HG02943 (cell line): Measurements from ENCODE around the gene SYDE1.

Source experiments
- ATAC-seq: cut with Tn5 transposase; IDR thresholded peaks from one replicate; pipeline ENCODE4 v1.9.1; 2021; ENCODE audit warnings: mild to moderate bottlenecking, low read depth, moderate library complexity; ENCODE audit not compliant: unreplicated experiment

SYDE1 gene

DNA sequence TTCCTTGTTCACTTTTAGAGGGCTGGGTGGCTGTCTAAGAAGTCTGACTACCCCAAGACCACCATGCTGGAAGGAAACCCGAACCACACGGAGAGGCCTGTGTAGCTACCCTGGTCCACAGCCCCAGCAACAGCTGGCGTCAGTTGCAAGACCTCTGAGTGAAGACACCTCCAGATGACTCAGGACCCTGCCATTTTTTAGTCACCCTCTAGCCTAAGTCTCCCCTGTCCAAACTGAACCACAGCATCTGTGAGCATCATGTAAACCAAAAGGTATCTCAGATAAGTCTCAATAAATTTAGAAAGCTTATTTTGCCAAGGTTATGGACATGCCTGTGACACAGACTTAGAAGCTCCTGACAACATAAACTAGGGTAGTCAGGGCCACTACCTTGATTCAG is 2.2 kb upstream of the SYDE1 start:
- ATAC-seq: no peak

DNA sequence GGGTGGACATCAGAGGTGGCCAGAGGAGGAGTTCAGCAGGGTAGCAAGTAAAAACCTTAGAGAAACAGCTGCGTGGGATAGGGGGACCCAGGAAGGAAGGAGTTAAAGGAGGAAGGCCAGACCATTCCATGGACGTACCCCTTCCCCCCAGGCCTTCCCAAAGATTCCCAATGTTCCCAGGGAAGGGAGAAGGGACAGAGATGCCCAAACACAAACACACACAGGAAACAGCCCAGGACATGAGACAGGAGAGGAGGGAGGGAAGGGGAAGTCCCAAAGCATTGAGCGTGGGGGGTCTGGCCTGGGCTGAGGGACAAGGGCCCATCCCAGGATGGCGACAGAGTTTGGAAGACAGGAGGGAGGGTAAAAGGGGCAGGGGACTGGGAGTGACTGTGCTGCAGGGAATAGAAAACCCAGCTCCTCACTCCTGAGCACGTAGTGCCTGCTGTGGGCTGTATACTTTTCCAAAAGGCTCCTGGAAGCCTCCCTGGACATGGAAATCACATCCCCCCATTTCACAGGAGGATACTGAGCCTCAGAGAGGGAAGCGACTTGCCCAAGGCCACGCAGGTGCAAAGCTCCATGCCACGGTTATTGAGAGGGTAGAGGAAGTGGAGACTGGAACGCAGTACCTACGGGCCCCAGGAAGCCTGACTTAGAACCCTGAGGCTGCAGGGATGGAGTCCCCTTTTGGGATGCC is 1.1 kb downstream of the SYDE1 start:
- ATAC-seq: no peak

DNA sequence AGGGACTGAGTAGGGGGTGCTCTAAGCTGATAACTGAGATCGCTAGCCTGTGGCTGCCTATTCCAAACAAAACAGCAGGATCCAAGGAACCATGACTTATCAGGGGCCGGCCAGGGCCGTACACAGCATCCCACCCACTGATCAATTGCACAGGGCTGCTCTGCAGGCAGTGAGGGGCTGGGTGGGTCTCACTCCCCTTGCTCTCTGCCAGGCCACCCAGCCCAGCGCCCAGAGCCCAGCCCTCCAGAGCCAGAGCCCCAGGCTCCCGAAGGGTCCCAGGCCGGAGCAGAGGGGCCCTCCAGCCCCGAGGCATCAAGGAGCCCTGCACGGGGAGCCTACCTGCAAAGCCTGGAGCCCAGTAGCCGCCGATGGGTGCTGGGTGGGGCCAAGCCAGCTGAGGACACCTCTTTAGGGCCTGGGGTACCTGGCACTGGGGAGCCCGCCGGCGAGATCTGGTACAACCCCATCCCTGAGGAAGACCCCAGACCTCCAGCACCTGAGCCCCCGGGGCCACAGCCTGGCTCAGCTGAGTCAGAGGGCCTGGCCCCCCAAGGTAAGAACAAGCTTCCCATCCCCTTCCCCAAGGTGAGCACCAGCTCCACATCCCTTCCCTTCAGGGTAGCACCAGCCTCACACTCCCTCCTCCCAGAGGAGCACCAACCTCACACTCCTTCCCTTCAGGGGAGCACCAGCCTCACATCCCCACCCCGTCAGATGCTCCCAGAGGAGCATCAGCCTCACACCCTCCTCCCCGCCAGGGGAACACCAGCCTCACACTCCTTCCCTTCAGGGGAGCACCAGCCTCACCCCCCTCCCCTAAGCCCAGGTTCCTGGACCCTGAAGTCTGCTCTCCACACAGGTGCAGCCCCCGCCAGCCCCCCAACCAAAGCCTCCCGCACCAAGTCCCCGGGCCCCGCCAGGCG is 1.9 kb downstream of the SYDE1 start:
- no peak for ATAC-seq

DNA sequence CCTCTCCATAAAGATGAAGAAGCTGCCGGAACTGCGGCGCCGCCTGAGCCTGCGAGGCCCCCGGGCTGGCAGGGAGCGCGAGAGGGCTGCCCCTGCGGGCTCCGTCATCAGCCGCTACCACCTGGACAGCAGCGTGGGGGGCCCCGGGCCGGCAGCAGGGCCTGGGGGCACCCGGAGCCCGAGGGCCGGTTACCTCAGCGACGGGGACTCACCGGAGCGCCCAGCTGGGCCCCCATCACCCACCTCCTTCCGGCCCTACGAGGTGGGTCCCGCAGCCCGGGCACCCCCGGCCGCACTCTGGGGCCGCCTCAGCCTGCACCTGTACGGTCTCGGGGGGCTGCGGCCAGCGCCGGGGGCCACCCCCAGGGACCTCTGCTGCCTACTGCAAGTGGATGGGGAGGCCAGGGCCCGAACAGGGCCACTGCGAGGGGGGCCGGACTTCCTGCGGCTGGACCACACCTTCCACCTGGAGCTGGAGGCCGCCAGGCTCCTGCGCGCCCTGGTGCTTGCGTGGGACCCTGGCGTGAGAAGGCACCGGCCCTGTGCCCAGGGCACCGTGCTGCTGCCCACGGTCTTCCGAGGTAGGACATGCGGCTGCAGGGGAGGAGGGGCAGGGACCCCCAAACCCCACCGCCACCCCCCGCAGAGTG is 2.7 kb downstream of the SYDE1 start:
- no peak for ATAC-seq

DNA sequence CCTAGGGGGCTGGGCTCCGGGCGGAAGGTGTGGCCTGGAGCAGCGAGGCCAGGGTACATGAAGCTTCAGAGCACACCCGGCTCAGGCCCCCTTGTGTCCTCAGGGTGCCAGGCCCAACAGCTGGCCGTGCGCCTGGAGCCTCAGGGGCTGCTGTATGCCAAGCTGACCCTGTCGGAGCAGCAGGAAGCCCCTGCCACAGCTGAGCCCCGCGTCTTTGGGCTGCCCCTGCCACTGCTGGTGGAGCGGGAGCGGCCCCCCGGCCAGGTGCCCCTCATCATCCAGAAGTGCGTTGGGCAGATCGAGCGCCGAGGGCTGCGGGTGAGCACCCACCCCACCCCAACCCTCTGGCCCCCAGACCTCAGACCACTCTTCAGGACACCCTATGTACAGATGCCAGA is 3.2 kb downstream of the SYDE1 start:
- ATAC-seq: no peak

DNA sequence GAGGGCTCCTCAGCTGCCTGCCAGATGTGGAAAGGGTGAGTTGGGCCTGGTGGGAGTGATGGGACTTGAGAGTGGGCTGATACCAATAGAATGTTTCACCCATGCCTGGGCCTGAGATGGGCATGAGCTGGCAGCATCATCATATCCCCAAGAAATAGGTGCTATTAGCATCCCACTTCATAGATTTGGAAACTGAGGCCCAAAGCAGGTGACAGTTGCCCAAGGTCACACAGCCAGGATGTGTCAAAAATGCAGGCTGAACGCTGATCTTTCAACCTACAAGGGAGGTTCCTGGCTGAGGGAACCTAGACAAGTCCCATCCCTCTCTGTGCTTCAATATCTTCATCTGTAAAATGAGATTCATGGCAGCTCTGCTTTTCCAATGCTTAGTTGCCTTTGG is 4.6 kb downstream of the SYDE1 start:
- no peak for ATAC-seq

DNA sequence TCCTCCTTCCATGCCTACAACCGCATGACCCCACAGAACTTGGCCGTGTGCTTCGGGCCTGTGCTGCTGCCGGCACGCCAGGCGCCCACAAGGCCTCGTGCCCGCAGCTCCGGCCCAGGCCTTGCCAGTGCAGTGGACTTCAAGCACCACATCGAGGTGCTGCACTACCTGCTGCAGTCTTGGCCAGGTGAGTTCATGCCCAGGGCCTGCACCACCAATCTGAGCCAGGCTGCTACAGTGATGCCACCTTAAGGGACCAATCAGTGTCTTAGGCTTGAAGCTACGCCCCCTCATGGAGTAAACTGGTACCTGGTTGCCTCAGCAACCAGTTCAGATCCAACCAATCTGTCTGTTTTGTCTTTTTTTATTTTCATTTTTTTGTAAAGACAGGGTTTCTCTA is 5.2 kb downstream of the SYDE1 start:
- no peak for ATAC-seq

DNA sequence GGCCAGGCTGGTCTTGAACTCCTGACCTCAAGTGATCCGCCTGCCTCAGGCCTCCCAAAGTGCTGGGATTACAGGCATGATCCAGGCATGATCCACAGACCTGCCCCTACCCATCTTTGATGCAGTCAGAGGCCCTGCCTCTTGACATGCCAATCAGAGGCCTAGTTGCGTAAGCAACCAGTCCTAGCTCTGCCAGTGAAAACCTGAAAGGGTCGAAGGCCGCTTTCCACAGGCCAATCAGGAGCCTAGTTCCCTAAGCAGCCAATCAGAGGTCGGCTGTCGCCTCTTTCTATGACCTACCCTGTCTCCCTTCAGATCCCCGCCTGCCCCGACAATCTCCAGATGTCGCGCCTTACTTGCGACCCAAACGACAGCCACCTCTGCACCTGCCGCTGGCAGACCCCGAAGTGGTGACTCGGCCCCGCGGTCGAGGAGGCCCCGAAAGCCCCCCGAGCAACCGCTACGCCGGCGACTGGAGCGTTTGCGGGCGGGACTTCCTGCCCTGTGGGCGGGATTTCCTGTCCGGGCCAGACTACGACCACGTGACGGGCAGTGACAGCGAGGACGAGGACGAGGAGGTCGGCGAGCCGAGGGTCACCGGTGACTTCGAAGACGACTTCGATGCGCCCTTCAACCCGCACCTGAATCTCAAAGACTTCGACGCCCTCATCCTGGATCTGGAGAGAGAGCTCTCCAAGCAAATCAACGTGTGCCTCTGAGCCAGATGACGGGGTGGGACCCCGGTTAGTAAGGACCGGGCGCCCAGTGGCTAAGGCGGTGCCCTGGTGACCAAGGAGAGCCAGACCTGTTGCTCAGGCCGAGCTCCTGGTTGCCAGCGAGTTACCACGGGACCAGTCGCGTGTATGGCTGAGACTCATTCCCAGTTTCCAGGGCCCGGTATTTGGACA is 6.3 kb downstream of the SYDE1 start:
- no peak for ATAC-seq

DNA sequence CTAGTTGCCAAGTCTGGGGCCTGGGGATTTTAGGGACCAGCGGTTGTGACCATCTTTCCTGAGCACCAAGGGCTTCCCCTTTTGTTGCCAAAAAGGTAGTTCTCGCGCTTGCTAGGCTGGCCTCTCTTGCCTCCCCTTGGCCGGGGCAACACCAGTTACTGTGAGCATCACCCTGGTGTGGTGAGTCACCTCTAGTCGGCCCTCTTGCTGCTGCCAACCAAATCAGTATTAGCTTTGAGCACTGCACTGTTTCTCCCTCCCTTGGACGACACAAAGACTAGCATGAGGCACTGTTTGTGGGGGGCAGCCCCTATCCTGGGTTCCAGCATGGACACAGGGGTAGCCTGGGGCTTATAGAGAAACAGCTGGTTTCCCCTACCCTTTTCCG is 6.9 kb downstream of the SYDE1 start:
- no peak for ATAC-seq

DNA sequence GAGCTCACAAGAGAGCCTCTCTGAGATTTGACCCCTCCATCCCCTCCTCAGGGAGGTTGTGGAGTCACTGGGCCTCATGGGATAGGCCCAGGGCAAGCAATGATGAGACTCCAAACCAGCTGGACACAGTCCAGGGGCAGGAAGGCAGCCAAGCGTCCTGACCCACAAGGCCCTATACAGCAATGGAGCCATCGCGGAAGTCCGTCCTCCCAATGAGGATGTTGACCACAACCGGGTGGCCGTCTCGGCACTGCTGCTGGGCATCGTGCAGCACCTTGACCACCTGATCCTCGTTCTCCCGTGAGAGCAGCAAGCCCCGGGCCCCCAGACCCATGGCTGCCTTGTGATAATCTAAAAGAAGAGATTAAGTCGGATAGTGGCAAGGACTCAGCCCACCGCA is 7.9 kb downstream of the SYDE1 start:
- ATAC-seq: no peak

DNA sequence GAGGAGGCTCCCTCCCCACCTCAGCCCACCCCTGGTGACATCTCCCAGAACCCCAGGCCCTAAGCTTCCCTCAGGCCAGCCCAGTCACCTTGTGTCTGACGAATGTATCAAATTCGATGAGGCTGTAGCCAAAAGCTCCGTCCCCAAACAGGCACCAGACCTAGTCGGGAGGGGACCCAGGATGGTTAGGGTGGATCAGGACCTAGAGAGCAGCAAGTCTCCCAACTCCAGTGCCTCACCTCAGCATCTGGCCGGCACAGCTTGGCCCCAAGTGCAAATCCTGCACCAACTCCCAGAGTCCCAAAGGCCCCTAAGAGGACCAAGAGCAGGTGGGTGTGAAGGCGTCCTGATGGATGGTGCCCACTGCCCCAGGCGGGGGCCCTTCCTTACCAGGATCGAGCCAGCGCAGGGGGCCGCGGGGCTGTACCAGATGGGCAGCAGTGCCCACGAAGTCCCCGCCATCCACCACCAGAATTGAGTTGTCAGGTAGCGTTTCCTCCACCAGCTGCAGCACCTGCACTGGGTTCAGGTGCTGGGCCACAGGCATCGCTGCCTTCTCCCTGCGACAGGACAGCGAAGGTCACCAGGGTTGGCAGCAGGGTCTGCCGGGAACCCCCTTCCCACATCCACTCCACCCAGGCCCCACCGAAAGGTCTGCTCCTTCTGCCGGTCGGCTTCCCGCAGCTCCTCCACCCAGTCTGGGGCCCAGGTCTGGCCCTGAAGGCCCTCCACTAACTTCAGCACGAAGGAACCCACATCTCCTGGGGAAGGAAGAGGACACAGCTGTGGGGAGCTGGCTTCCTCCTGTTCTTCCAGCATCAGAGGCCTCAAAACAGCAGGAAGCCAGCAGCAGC is 8.8 kb downstream of the SYDE1 start:
- no peak for ATAC-seq

DNA sequence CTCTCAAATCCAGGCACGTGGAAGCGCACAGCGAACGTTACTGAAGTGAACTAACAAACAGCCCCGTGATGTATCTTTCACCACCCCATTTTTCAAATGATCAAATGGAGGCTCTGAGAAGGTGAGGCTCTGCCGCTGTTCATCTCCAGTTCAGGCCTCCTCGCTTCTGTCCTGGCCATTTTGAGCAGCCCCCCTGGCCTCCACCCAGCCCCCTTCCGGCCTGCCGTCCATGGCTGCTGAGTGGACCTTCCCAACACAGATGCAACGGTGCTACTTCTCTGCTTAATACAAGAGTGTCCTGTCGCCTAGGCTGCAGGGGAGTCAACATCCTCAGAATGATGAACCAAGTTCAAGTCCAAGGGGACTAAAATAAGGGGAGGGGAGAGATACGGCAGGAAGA is 9.7 kb downstream of the SYDE1 start:
- ATAC-seq: no peak

DNA sequence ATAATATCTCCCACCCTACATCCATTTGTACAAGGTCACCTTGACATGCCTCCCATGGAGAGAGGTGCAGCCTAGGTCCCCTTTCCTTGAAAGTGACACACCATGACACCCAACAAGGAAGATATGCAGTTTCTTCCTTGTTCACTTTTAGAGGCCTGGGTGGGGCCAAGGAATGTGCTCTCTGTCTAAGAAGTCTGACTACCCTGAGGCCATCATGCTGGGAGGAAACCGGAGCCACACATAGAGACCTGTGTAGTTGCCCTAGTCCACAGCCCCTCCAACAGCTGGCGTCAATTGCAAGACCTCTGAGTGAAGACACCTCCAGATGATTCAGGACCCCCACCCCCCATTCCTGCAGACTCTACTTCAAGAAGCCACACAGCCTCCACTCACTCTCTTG is 11.0 kb downstream of the SYDE1 start:
- ATAC-seq: no peak

DNA sequence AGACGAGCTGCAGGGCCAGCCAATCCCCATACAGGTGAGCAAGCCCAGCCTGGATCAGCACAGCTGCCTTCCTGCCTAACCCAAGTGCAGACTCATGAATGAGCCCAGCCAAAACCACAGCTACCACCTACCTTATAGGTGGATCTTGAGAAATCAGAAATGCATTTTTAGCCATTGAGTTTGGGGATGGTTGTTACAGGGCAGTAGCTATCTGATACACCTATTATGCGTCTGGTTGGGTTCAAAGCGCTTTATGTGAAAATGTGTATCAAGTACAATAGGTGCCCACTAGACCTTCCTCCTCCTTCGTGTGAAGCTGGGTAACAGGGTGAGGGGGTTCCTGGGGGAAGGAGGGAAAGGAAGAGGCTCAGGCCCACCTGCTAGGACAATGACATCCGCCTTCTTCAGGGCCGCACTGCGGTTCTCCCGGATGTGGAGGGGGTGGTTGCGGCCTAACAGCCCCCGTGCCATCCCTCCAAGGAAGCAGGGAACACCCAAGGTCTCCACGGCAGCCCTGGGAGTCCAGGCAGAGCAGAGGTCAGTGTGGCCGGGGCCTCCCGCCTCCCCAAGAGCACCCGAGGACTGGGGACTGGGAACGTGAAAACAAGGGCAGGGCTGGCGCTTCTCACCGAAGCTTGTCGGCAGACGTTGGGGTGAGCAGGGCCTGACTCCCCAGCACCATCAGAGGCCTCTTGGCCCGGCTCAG is 11.7 kb downstream of the SYDE1 start:
- ATAC-seq: no peak

DNA sequence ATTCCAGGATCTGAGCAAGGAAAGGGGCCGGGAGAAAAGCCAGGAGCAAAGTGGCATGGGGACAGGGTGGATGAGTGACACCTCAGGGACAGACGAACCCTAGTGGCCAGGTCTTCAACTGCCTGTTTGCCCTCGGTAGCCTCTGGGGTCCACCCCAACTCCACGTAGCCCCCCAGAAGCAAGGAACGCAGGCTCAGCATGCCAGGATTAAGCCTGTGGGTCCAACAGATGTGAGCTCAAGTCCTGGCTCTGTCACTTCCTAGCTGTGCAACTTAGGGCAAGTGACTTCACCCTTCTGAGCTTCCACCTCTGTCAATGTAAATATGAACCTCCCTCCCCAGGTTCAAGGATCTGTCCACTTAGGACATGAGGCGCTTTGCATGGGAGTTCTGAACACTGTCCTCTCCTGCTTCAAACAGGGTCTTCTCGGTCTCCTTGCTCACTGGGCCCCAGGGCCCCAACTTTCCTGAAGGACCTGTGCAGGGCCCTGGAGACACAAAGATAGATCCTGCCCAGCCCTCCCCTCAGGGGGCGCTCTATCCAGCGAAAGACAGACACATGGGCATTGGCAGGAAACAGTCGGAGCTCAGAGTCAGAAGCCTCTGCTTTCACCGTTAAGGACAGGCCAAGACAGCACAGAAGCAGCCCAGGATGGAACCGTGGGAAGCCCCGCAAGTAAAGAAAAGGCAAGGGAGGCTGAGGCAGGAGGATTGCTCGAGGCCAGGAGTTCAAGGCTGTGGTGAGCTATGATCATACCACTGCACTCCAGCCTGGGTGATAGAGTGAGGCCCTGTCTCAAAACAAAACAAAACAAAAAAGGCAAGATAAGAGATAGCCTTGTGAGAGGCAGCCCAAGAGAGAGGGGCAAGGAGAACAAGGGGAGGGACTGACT is 13.2 kb downstream of the SYDE1 start:
- no peak for ATAC-seq

DNA sequence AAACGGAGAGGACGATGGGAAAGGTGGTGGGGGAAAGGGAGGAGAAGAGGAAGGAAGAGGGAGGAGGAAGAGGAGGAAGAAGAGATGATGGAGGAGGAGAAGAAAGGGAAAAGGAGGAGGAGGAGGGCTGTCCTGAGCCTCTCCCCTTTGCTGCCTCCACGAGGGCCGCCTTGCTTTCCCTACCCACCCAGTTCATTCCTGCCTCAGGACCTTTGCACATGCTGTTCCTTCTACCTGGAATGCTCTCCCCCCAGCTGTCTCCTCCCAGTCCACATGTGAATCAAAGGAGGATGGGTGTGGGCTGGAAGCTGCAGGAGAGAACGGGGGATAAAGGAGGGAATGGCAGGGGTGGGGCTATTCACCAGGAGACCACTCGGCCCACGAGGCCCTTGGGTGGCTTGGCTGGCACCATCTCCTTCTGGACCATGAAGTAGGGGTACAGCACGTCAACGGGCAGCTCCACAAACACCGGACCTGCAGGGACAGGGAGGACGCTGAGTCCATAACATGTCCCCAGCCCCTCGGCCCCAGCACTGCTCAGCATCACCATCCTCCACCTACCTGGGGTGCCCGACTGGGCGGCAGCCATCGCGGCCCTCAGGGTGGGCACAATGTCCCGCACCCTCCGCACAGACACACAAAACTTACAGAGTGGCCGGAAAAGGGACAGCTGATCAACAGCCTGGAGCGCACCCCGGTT is 15.3 kb downstream of the SYDE1 start:
- no peak for ATAC-seq
